Measurements from ENCODE around the gene GIGYF2.

GIGYF2 gene

DNA sequence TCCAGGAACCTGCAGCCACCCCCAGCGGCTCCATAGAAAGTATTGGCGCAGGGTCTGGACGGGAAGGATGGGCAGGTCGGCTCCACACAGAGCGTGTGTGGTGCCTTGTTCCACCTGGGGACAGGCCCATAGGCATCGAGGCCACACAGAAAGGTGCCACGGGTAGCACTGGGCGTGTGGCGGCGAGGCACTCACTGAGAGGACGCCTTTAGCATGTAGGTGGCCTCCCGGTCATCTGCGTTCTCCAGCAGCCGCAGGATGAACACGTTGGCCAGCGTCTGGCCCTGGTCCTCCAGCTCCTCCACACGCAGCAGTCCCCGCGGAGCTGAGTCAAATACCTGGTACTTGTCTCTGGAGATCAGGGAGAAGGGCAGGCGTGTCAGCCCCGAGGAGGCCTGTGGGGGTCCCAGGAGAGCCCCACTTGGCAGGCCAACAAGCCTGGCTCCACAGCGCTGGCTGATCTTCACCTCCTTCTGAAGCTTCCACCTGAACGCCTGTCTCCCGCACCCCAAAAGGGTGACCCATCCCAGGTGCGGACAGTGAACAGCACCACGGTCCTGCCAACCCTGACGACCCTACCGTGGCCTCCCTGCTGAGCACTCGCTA lies 186.1 kb downstream of the GIGYF2 start:
- no peak for DNase-seq

- DNase-seq = no peak
Observed at GRCh38 chr2:232884001-232884421, 186.9 kb downstream of the GIGYF2 start.

- DNase-seq = no peak
Observed at GRCh38 chr2:232884549-232885263, 187.6 kb downstream of the GIGYF2 start.

DNA sequence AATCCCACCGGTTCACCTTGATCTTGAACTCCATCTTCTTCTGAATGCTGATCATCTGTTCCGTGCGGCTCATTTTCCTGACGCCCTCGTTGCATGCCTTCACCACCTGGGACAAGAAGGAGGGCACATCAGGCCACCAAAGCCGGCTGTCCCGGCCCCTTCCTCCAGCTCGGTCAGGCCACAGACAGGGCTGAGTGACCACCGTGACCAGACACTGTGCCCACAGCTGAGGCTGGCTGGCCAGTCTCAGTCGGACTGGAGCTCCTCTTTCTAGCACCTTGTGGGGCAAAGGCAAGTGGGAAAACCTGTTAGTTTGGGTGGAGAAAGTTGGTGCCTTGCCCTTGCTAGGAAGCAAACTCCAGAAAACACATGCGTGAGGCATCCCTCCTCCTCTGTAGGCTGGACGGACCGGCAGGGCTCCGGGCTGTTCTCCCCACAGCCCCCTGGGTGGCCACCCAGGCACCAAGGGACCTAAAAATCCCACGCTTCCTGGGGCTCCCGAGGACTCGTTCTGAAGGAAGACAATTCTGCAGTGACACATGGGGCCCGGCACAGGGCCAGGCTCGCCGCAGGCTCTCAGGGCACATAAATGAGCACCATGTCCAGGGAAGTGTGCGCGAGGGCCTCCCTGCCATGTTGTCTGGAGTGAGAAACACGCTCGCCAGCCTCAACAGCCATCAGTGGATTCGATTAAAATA lies 188.3 kb downstream of the GIGYF2 start:
- DNase-seq = no peak

GRCh38 chr2:232886176-232886575 lies 189.0 kb downstream of the GIGYF2 start:
- DNase-seq = no peak

DNA sequence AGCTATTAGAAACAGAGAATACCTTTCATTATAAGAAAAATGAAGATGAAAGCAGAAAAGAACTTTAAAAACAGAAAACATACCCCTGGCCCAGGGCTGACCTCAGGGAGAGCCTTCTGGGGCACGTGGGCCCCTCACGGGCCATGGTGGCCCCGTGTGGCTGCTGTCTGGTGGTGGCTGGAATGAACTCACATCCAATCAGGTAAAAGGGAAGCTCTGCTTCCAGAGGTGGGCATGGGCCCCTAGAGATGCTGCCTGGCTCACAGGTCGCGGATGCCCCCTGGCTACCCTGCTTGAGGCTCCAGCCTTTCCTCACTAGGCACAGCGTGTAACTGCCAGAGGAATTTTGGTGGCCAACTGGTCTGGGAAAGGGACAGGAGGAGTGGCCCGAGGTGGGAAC lies 189.5 kb downstream of the GIGYF2 start:
- DNase-seq = no peak

DNA sequence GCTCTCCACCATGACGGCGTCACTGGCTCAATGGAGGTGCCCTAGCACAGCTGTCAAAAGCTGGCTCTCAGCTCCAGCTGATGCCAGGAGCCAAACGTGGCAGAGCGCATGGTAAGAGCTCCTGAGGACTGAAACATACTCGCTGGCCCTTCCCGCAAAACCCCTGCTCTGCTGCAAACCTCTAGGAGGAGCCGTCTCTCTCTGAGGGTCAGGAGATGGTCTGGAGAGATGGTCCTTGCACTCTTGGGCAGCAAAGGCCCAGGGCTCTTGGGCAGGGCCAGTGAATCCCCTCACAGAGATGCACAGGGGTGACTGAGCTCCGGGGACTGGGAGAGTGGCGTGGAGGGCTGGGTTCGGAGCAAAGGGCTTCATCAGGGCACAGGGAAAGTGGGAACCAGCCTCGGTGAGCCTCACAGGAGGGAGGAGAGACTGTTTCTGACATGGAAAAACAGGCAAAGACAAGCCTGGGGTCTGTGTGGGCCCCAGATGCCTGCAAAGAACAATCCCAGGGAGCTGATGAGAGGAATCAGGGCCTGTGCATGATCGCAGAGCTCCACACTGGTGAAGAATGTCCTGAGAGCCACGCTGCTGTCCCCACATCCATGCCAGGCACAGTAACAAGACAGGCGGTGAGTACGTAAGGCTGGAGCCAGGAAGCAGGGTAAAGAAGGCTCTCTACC lies 190.2 kb downstream of the GIGYF2 start:
- DNase-seq = no peak

GRCh38 chr2:232888099-232888836 lies 191.1 kb downstream of the GIGYF2 start:
- DNase-seq = no peak

GRCh38 chr2:232888839-232889529 lies 191.9 kb downstream of the GIGYF2 start:
- DNase-seq = no peak

- DNase-seq = no peak
Observed at GRCh38 chr2:232889876-232890401, 192.8 kb downstream of the GIGYF2 start.

GRCh38 chr2:232890536-232890895 lies 193.4 kb downstream of the GIGYF2 start:
- no peak for DNase-seq

DNA sequence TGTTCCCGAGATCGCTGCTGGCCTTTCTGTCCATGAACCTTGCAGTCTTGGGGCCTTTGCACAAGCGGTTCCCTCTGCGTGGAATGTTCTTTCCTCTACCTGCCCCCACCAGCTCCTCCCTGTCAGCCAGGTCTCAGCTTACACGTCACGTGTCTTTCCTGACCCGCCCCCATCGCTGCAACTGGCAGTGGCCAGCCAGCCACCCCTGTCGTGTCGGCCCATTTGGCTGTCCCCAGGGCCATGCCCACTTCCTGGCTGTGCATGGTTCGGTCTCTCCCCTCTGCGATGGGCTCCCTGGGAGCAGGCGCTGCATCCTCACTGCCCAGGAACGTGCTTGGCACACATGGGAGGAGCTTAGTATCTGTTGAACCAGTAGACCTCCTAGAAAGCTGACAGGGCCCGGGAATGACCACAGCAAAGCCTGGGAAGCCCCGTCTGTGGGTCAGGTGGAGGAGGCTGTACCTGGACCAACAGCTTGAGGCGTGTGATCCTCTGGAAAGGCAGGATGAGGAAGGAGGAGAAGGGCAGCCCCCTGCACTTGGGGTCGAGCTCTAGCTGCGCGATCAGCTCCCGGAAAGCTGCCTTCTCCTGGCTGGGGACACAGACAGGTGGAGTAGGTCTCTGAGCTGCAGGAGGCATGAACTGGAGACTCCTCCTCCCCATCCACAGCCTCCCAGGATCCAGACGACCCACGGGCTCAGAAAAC lies 193.9 kb downstream of the GIGYF2 start:
- DNase-seq = no peak

DNA sequence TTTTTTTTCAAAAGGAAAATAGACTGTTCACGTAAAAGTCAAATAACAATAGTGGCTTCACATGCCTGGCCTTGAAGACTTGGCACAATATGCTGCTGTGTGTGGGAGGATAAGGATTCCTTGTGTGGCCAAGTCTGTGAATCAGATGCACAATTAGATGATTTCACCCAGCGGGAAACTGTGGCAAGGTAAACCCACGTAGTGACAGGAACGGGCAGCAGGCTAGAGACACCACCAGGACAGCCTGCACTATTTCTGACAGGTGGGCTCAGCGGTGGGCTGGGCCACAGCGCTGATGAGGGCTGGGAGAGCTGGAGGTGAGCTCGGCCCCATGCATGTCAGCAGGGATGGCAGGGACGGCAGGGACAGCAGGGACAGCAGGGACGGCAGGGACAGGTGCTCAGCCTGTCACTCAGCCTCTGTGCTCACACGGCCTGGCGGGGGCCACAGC lies 194.5 kb downstream of the GIGYF2 start:
- no peak for DNase-seq

DNA sequence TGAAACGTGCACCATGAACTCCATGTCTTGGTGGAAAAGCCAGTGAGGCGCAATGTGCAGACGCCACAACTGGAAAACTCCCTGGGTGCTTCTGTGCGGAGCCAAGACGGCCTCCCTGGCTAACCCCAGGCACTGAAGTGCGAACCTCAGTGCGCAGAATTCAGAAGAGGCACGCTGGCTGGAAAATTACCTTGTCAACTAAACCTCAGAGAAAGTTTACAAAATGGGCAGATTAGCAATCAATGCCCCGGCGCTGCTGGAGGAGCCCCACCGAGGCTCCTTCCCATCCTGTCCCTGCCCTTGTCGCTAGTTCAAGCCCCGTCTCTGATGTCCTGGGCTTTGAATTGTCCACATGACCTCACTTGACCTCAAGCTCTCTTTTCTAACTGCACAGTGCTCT lies 195.1 kb downstream of the GIGYF2 start:
- no peak for DNase-seq

GRCh38 chr2:232892843-232893242 lies 195.7 kb downstream of the GIGYF2 start:
- DNase-seq = no peak

- no peak for DNase-seq
Observed at GRCh38 chr2:232893834-232894233, 196.7 kb downstream of the GIGYF2 start.

GRCh38 chr2:232894251-232894650 lies 197.1 kb downstream of the GIGYF2 start:
- no peak for DNase-seq

- no peak for DNase-seq
Observed at GRCh38 chr2:232894746-232895145, 197.6 kb downstream of the GIGYF2 start.

DNA sequence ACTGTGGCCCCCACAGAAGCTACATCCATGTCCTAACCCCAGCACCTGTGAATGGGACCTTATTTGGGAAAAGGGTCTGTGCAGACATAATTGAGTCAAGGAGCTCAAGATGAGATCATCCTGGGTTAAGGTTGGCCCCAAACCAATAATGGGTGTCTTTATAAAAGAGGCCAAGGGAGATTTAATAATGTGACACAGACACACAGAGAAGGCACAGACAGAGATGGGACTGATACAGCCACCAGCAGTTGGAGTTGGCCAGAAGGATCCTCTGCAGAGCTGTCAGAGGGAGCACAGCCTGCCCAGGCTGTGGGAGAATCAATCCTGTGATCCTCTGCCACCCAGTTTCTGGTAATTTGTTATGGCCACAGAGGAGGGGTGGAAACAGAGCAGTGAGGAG lies 199.0 kb downstream of the GIGYF2 start:
- DNase-seq = no peak

GRCh38 chr2:232896720-232897597 lies 199.8 kb downstream of the GIGYF2 start:
- no peak for DNase-seq

Measured in bone marrow (tissue), 2 donors.